Neural progenitor cell (in vitro differentiated cells): ENCODE measurements around the gene SFMBT2.

Experiments used
- EZH2 ChIP-seq: fragments of 200-600 bp; sonication (generic); IDR thresholded peaks from 2 replicates; pipeline ENCODE4 v1.6.1; 2017; ENCODE audit warnings: antibody characterized with exemption, mild to moderate bottlenecking, moderate library complexity
- TF ChIP-seq, protein P1 (sequence below): fragments of 200-600 bp; sonication (generic); IDR thresholded peaks from 2 replicates; pipeline ENCODE4 v1.5.1; 2017; ENCODE audit warnings: antibody characterized with exemption, mild to moderate bottlenecking

DNA sequence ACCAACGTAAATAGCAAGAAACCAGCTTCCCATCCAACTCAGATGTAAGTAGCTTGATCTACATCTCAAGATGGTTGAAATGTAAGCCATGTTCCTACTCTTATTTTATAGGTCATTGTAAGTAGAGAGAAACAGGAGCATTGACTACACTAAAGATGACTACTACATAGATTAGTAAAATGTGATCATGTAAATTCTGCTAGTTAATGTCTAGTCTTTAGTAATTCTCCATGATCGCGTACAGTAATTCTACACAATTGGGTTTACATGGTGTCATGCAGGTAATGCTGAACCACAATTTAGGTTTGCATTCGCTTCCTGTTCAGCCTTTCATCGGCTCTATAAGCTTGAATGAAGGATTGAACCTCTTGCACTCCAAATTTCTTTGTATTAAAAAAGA is 14.9 kb upstream of the SFMBT2 start:
- TF ChIP-seq EZH2, result no peak
- TF ChIP-seq, protein P1, sequence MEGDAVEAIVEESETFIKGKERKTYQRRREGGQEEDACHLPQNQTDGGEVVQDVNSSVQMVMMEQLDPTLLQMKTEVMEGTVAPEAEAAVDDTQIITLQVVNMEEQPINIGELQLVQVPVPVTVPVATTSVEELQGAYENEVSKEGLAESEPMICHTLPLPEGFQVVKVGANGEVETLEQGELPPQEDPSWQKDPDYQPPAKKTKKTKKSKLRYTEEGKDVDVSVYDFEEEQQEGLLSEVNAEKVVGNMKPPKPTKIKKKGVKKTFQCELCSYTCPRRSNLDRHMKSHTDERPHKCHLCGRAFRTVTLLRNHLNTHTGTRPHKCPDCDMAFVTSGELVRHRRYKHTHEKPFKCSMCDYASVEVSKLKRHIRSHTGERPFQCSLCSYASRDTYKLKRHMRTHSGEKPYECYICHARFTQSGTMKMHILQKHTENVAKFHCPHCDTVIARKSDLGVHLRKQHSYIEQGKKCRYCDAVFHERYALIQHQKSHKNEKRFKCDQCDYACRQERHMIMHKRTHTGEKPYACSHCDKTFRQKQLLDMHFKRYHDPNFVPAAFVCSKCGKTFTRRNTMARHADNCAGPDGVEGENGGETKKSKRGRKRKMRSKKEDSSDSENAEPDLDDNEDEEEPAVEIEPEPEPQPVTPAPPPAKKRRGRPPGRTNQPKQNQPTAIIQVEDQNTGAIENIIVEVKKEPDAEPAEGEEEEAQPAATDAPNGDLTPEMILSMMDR, result no peak
